ENCODE data around the gene CROCC2.

The CROCC2 gene

DNA sequence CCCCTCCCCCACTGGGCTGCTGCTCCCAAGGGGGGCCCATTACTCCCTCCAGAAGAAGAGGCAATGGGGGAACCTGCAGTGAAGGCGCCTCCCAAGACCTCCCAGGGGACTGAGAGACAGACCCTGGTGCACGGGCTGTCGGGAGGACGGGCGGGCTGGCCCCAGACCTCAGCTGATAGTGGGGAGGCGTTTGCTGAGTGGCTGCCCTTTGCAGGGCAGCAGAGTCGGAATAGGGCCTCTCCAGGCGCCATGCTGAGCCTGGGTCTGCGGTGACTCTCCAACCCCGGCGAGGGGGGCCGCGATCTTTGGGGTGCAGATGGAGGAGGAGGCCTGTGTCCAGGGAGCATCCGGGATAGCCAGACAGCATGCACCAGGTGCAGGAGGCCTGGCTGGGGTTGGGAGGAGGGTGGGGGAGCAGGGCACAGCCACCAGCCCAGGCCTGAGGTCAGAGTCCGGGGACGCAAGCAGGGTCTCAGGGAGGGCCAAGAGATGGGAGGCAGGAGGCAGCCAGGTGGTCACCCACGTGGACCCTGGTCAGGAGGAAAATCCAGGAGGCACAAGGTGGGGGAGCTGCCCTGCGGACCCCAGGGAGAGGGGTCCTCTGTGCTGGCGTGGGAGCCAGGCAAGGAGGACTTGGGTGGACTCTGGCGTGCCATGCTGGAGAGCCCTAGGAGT lies 11.0 kb downstream of the CROCC2 start:
- ChIA-PET POLR2A (no interaction called here), CTCF (interaction anchor here (1.5 to 6.0 kb wide), 2 partner anchors 10 to 161 kb away, joined by 4 to 31 read pairs; no protein-coding TSS in a partner anchor)
- H3K4me3 ChIP-seq (ENCODE audit: low read depth, low read length), result no peak overlapping the region
- no peak for DNase-seq (ENCODE audit: low read depth, low spot score)
- TF ChIP-seq, protein P1, sequence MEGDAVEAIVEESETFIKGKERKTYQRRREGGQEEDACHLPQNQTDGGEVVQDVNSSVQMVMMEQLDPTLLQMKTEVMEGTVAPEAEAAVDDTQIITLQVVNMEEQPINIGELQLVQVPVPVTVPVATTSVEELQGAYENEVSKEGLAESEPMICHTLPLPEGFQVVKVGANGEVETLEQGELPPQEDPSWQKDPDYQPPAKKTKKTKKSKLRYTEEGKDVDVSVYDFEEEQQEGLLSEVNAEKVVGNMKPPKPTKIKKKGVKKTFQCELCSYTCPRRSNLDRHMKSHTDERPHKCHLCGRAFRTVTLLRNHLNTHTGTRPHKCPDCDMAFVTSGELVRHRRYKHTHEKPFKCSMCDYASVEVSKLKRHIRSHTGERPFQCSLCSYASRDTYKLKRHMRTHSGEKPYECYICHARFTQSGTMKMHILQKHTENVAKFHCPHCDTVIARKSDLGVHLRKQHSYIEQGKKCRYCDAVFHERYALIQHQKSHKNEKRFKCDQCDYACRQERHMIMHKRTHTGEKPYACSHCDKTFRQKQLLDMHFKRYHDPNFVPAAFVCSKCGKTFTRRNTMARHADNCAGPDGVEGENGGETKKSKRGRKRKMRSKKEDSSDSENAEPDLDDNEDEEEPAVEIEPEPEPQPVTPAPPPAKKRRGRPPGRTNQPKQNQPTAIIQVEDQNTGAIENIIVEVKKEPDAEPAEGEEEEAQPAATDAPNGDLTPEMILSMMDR (IDR thresholded peaks at IDR 0.05; ENCODE audit: insufficient read depth, low read length, missing control alignments), result no peak

GRCh38 chr2:240917684-240918257 lies 11.6 kb downstream of the CROCC2 start:
- no peak for DNase-seq (ENCODE audit: low read depth, low spot score)
- TF ChIP-seq, protein P1 (IDR thresholded peaks at IDR 0.05; ENCODE audit: insufficient read depth, low read length, missing control alignments), result no peak
- H3K4me3 ChIP-seq (ENCODE audit: low read depth, low read length), result no peak overlapping the region
- CTCF ChIA-PET, result interaction anchor here (1.5 to 6.0 kb wide), 2 partner anchors 9 to 160 kb away, joined by 4 to 31 read pairs; no protein-coding TSS in a partner anchor
- POLR2A ChIA-PET, result no interaction called here

DNA sequence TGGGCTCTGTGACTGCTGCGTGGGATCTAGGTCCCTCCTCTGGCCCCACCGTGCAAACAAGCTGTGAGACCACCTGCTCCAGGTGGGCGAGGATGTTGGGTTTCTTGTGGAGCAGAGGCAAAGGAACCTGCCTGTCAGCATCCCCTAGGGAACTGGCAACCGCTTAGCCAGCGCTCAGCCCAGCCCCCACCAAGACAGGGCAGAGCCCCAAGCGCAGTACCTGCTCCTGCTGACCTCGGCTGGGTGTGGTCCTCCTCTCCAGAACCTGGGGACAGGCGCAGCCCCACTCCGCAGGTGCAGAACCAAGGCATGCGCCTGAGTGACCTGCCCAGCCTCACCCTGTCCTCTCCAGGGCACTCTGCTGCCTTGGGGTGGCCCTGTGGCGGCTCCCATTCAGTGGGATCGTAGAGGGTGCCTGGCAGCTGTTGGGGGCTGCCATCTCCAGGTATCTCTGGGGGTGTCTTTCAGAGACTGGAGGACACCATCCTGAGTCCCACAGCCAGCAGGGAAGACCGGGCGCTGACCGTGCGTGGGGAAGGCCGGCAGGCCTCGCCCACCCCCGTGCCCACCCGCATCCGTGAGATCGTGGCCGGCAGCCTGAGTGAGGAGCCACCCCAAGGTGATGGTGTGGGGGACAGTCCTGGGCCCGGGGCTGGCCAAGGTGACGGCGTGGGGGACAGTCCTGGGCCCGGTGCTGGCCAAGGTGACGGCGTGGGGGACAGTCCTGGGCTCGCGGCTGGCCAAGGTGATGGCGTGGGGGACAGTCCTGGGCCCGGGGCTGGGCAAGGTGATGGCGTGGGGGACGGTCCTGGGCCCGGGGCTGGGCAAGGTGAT lies 12.3 kb downstream of the CROCC2 start:
- no peak for DNase-seq (ENCODE audit: low read depth, low spot score)
- ChIA-PET POLR2A (no interaction called here), CTCF (no interaction called here)
- TF ChIP-seq, protein P1 (IDR thresholded peaks at IDR 0.05; ENCODE audit: insufficient read depth, low read length, missing control alignments), result no peak
- H3K4me3 ChIP-seq (ENCODE audit: low read depth, low read length), result no peak overlapping the region

DNA sequence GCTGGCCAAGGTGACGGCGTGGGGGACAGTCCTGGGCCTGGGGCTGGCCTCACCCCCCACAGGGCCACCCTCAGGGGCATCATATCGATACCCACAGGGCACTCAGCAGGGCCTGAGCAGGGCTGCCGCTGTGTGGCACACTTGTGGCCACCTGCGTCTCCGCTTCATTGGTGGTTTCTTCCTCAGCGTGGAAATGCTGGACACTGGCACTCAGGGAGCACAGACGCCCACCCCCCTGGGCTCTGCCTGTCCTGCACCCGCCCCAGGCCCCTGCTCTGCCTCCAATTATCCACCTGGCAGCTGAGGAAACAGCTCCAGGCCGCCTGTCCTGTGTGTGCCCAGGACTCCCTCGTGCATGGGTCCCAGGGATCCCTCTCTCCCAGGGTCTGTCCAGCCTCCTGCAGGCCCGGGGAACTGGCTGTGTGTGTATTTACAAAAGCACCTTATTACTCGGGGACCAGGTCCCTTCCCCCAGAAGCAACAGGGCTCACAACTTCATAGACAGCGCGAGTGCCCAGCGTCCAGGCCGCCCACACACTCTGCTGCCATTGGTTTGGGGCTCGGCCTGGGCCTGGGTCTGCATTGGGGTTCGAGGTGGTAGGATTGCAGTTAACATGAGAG lies 13.1 kb downstream of the CROCC2 start:
- no peak for DNase-seq (ENCODE audit: low read depth, low spot score)
- CTCF ChIA-PET, result no interaction called here
- H3K4me3 ChIP-seq (ENCODE audit: low read depth, low read length), result no peak overlapping the region
- POLR2A ChIA-PET, result no interaction called here
- TF ChIP-seq, protein P1 (IDR thresholded peaks at IDR 0.05; ENCODE audit: insufficient read depth, low read length, missing control alignments), result no peak

- POLR2A ChIA-PET, result no interaction called here
- TF ChIP-seq, protein P1 (IDR thresholded peaks at IDR 0.05; ENCODE audit: insufficient read depth, low read length, missing control alignments), result no peak
- DNase-seq (ENCODE audit: low read depth, low spot score), result no peak
- no peak overlapping the region for H3K4me3 ChIP-seq (ENCODE audit: low read depth, low read length)
- CTCF ChIA-PET, result interaction anchor here (1.1 to 3.5 kb wide), 3 partner anchors 7 to 158 kb away, joined by 3 to 21 read pairs (median 8); no protein-coding TSS in a partner anchor
These were observed 13.9 kb downstream of the CROCC2 start for GRCh38 chr2:240919786-240920782.
